NCI-H345 treated with DMSO at 0.1 percent for 48 hours (cell line): ENCODE data around the gene LCN9.
"Not testable (repeated sequence)": the region's sequence is repeated elsewhere in the genome, so short reads cannot be mapped to it uniquely, and the experiment has no call there.

Experiments
- DNase-seq: peaks from one replicate; lab custom pipeline; 2025; ENCODE audit not compliant: unreplicated experiment; lab: John Stamatoyannopoulos, UW

LCN9 gene, protein sequence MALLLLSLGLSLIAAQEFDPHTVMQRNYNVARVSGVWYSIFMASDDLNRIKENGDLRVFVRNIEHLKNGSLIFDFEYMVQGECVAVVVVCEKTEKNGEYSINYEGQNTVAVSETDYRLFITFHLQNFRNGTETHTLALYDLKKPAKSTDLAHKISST

DNA sequence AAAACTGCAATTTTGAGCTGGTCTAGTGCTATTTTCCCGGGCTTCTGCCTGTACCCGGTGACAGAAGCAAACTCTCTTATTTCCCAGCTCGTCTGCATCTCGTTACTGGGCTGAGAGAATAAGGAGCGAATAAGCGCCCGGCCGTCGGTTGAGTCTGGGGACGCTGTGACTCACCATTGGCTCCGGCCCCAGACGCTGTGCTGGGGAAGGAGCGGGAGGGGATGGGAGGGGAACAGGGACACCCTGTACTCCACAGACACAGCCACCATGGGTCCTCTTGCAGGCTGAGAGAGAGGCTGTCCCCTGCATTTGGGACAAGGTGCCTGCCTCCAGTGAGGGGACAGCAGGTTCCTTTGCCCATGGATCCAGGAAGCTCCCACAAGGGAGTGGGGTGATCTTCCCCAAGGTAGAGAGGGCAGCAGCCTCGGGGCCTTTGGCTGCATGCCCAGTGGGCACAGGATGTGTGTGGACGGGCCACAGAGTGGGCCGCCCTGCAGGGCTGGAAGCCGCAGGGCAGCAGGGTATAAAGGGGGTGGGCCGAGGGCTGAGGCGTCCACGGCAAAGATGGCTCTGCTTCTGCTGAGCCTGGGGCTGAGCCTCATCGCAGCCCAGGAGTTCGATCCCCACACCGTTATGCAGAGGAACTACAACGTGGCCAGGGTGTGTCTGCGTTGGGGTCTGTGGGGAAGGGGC is at the start of gene LCN9:
LCN9 (plus strand) TSS at position 552 of the 693 bp plus-strand sequence; CDS start at position 565, 13 bp downstream.
- no peak for DNase-seq

DNA sequence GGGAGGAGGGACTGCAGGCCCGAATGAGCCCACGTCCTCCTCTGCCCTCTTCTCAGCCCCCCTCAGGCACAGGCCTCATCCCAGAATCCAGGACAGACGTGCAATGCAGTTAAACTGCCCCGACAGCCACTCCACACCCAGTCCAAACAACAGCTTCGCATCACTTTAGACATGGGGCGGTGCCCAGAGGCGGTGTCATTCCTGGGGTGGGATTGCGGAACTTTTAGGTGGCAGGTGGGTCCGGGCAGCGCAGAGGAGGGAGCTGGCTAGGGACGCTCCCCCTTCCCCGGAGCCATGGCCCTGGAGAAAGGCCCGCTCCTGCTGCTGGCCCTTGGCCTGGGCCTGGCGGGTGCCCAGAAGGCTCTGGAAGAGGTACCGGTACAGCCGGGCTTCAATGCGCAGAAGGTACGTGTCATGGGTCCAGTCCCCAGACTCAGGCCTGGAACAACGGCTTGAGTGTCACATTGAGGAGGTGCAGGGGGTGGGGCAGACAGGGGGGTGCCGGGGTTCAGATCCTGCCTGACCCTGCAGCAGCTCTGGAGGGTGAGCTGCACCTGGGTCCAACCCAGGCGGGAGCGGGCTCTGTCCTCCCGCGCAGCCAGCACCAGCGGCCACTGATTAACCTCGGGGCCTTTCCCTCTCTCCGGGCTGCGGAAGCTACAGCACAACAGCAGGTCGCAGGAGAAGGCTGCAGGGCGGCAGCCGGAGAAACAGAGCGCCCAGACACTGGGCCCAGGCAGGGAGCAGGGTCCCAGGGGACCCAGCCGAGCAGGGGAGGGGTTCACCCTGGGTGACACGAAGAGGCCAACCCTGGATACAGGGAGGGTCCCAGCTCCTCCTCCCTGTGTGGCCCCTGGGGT is 48.9 kb upstream of the LCN9 start:
- DNase-seq: no peak

DNA sequence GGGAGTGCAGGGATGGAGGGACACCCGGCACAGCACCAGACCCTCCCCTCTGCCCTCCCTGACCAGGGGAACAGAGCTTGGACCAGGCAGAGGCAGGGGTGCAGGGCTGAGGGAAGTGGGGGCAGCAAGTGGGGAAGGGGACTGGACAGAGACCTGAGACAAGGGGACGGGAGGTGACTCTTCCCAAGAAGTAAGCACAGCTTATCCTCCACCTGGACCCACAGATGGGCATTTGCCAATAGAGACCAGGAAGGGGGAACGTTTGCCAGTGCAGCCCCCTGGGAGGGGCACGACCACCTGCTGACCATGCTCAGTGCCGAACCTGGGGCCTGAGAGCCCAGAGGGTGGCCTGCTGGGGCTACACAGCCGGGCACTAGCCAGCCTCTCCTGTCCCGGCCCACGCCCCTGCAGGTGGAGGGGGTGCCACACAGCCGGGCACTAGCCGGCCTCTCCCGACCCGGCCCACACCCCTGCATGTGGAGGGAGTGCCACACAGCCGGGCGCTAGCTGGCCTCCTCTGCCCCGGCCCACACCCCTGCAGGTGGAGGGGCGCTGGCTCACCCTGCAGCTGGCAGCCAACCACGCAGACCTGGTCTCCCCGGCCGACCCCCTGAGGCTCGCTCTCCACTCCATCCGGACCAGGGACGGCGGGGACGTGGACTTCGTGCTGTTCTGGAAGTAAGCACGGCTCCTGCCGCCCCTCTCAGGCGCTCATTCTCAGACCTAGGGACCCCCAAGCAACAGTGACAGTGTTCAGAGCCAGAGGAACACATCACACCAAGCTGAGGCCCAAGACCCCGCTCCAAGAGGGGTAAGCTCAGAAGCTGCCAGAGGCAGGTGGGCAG is 48.1 kb upstream of the LCN9 start:
- no peak for DNase-seq

DNA sequence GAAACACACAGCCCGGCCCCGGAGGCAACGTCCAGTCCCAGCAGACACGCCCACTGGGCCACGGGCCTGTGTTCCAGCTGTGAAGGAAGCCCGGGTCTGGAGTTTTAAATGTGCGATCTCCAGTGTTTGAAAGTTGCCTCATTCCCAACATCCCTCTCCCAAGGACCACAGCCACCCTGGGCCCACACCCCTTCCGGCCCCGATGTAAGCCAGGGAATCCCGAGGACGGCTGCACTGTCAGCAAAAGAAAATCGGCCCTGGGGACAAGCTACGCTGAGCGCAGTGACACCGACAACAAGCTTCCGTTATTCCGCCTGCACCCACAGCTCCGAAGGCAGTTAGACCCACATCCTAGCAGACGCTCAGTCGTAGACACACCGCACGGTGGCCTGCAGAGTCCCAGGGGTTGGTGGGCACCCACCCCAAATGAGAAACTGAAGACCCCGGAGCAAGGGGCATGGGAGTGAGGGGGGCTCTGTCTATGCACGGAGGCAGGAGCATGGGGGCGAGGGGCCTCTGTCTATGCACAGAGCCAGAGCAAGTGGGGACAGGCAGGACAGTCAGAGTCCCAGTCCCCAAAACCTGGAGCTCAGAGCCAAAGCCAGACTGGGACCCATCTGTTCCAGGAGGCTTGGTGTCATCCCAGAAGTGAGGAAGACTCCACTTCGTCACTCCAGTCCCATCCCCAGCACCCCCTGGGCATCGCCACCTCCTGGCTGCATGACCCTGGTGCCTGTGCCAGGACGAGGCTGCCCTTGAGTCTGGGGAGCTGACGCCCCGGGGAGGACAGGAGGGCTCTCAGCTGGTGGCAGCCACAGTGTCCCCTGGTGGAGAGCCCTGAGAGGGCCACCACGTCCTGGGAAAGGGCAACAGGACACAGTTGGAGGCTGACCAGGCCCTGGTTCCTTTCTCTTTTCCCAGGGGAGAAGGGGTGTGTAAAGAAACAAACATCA is 47.2 kb upstream of the LCN9 start:
- DNase-seq: no peak

DNA sequence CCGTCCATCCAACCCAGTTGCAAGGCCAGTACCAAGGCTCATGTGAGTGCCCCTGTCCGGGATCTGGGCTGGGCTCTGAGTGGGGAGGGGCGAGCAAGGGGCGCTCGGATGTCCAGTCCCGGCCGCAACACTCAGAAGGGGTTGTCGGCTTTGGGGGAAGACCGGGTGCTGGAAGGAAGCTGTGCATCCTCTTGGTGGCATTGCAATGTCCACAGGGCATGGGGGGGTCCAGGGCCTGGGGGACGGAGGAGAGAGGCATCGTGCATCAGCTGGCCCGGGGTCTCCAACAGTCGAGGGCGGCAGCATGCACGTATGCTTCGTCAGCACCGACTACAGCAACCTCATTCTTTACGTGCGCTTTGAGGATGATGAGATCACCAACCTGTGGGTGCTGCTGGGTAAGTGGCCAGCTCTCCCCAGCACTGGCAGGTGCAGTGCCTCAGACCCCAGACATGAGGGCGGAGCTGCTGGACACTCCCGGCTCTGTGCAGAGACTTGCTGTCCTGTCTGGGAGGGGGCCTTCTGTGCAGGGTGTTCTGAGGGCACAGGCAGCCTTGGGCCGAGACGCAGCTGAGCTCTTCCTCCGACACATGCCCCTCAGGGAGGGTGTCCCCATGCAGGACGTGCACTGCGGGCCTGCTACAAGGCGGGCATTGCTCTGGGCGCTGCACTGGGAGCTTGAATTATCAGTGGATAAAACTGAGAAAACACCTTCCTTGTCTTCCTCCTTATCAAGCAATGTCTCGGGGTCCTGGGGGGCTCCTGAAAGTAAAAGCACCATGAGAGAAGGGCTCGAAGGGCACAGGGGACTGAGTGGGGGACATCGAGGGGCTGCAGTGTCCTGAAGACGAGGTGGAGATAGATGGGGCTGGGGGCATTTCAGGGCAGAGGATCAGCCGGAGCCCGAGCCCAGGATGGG is 46.2 kb upstream of the LCN9 start:
- no peak for DNase-seq

DNA sequence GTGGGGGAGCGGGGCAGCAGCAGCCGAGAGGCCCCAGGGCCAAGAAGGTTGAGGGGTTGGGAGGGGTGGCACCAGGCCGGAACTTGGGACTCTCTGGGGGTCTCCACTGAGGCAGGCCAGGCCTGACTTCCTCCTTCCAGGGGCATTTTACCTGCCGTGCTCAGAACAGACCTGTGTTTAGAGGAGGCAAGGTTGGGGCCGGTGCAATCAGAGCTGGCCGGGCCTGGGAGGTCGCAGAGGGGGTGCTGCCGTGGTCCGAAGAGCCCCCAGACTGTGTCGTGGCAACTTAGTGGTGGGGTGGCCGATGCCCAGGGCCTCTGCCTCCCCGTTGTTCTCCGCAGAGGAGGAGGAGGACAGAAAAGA is 45.6 kb upstream of the LCN9 start:
- no peak for DNase-seq

DNA sequence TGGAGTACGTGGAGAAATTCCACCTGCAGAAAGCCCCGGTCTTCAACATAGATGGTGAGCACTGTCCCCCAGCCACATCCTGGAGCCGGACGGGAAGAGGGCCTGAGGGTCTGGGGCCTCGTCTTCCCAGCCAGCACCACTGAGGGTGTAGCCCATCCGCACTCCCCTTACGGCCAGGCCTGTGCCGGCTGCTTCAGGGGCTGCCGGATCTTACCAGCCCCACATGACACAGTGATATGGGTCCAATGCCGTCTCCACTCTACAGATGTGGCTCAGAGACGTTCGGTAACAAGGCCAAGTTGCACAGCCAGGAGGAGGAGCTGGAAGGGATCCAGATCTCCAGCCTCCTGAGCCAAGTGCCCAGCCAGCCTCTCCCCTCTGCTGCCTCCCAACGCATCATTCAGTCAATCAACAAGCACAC is 45.1 kb upstream of the LCN9 start:
- no peak for DNase-seq

DNA sequence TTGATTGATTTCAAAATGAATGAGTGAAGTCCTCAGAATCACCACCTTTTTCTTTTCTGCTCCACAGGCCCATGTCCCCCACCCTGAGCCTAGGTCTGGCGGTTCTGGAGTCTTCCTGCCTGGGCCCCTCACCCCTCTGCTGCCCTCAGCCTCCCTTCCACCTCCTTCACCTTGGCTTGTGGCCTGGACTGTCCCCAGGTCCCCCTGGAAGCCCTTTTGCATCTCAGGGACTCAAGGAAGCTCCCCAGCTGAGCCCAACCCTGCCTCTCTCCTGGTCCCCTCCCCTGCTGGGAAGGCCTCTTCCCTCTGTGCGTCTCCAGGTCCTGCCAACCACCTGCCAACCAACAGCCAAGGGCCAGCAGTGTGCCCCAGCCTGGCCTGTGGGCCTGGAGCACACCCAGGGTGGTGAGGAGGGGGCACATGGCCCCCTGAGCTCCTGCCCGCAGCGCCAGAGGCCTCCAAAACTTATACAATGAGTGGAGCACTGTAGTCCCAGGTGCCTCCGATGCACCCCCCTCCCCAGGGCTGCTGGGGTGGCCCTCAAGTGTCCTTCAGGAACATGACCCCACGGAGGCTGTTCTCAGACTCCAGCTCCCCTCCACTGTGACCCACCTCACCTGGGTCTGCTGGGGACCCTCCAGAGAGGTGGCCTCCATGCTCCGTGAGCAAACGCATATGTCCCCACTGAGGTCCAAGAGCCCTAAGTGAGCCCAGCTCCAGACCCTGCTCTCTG is 44.1 kb upstream of the LCN9 start:
- no peak for DNase-seq

DNA sequence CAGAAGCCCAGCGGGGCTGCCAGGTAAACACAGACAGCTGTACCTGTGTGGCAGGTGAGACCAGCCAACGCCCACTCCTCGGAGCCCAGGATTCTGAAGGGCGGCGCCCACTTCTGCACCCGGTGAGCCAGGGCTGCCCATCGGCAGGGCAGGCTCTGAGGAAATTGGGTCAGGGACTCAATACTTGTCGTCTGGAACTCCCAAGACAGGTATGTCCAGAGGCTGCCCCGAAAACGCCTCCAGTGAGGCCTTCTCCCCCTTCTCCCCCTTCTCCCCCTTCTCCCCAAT is 43.6 kb upstream of the LCN9 start:
- peak; percentile 9 for DNase-seq

DNA sequence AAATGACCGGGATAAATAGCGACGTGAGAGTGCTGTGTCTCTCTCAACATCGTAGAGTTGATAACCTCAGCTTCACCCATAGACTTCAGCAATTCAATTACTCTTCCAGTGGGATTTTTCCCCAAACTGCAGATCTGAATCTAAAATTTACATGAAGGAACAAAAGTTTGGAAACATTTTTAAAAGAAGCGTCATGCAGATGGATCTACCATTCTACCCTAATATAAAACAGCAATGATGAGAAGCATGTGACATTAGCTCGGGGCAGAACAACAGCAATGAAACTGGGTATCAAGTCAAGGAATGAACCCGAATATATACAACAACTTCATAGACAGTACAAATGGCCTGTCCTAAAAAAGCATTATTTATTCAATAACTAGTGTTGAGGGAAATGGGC is 42.6 kb upstream of the LCN9 start:
- DNase-seq: no peak

DNA sequence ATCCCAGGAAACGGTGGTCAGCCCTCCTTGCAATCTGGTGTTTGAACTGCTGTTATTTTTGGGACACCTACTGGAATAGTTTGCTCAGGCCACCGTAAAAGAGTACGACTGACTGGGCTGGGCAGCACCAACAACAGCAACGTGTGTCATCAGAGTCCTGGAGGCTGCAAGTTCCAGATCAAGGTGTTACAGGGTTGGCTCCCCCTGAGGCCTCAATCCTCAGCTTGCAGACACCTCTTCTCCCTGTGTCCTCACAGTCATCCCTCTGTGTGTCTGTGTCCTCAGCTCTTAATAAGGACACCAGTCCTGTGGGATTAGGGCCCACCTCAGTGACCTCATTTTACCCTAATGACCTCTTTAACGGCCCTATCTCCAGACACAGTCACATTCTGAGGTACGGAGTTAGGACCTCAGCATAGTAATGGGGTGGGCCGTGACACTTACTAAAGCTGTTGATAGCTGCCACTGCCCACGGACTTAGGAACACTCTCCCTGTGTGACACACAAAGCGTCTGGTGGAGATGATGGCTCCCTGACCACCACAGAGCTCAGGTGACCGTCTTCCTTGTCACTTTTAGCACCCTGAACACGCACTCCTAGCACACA is 40.6 kb upstream of the LCN9 start:
- no peak for DNase-seq

DNA sequence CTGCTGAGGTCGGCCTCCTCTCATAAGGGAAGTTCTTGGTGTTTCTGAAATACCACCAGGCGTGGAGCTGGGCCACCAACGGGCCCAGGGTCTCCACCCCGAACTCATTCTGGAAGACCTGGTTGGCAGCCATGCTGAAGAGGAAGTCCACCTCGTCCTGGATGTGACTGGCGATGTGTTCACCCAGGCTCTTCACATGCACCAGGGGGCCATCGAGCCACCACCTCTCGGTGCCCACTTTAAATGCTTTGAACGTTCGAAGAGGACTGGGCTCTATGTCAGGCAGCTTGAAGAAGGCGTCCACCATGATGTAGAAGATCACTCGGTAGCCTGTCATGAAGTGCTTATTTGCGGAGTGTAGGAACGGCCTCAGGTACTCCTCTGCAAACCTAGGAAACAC is 38.8 kb upstream of the LCN9 start:
- DNase-seq: no peak

DNA sequence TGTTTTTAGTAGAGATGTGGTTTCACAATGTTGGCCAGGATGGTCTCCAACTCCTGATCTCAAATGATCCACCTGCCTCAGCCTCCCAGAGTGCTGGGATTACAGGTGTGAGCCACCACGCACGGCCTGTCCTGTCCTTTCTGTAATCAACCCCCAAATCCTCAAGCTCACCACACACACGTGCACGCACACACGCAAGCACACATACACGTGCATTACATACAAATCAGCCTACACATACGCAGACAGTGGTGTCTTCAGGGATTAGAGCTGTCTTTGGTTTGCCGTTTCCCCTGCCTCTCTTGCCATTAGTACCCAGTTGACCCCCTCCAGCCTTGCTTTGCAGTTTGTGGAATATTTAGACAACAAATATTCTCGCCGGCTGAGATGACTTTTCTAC is 30.3 kb upstream of the LCN9 start:
- DNase-seq: no peak

DNA sequence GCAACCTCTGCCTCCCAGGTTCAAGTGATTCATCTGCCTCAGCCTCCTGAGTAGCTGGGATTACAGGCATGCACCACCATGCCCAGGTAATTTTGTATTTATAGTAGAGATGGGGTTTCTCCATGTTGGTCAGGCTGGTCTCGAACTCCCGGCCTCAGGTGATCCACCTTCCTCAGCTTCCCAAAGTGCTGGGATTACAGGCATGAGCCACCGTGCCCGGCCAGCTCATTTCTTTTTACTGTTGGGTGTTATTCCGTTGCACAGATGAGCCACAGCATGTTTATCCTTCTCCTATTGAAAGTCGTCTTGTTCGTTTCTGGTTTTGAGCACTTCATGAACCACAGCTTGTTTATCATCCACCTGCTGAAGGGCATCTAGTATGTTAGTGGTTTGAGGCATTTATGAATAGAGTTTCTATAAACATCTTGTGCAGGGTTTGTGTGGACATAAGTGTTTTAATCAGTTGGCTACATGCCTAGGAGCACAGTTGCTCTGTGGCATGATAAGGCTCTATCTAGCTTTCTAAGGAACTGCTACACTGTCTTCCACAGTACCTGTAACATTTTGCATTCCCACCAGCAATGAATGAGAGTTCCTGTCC is 26.1 kb upstream of the LCN9 start:
- DNase-seq: not testable (repeated sequence)

DNA sequence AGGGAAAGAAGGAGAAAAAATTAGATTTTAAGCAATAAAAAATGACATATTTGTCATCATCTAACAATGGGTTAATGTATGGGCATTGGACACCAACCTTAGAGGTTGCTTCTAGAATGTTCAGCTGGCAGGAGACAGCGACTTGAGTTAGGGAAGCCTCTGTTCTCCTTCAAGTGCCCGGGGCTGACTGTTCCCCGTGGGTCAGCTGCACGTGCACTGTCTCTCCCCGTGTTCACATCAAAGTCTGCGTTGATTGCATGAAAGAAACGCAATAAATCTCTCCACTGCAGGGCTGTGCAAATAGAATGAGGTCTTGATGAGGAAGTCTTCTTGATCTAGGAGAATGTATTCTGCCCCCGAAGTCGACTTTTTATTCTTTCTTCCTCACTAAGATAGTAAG is 23.9 kb upstream of the LCN9 start, which contains the start of gene GLT6D1:
GLT6D1 (minus strand) TSS at position 345 of the 400 bp plus-strand sequence. CDS start 353 bp downstream, outside the sequence.
- DNase-seq: no peak

DNA sequence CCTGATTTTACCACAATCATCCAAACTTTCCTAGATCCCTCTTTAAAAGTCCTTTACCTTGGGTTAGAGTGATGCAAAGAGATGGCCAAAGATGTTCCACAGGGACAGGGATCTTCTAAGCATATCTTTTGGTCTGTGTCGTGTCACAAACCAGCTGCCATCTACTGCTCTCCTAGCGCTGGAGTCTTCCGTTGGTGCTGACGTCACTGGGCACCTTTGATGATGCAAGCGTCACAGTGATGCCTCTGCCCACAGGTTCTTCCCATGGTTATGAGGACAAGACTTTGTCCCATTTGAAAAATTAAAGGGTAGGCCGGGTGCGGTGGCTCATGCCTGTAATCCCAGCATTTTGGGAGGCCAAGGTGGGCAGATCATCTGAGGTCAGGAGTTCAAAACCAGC is 22.1 kb upstream of the LCN9 start:
- DNase-seq: no peak

DNA sequence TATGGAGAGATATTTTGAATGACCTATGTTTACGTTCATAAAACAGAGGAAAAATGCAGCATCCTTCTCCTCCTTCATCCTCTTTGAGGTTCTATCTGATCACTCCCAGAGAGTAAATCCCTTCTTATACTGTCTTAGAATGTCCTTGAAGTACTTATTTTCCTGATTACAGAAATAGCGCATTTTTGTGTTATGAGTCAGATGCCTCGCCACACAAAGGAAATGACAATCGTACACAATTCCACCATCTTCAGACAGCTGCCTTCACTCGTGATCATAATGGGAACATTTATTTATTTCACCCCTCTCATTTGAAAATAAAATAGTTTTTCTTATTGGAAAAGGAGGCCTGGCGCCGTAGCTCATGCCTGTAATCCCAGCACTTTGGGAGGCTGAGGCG is 21.4 kb upstream of the LCN9 start:
- DNase-seq: no peak
